ENCODE results near the gene CCDC177.

The CCDC177 gene

GRCh38 chr14:69532561-69533340 lies 41.9 kb downstream of the CCDC177 start:
- H3K4me3 ChIP-seq (ENCODE audit: low read depth, low read length), result no peak overlapping the region
- TF ChIP-seq, protein P1, sequence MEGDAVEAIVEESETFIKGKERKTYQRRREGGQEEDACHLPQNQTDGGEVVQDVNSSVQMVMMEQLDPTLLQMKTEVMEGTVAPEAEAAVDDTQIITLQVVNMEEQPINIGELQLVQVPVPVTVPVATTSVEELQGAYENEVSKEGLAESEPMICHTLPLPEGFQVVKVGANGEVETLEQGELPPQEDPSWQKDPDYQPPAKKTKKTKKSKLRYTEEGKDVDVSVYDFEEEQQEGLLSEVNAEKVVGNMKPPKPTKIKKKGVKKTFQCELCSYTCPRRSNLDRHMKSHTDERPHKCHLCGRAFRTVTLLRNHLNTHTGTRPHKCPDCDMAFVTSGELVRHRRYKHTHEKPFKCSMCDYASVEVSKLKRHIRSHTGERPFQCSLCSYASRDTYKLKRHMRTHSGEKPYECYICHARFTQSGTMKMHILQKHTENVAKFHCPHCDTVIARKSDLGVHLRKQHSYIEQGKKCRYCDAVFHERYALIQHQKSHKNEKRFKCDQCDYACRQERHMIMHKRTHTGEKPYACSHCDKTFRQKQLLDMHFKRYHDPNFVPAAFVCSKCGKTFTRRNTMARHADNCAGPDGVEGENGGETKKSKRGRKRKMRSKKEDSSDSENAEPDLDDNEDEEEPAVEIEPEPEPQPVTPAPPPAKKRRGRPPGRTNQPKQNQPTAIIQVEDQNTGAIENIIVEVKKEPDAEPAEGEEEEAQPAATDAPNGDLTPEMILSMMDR (IDR thresholded peaks at IDR 0.05; ENCODE audit: insufficient read depth, low read depth, low read length, missing control alignments), result no peak
- no peak for DNase-seq (ENCODE audit: low read depth)

- H3K4me3 ChIP-seq (ENCODE audit: low read depth, low read length), result no peak overlapping the region
- TF ChIP-seq, protein P1 (IDR thresholded peaks at IDR 0.05; ENCODE audit: insufficient read depth, low read depth, low read length, missing control alignments), result no peak
- no peak for DNase-seq (ENCODE audit: low read depth)
Measured at GRCh38 chr14:69531135-69531534, 43.5 kb downstream of the CCDC177 start.

DNA sequence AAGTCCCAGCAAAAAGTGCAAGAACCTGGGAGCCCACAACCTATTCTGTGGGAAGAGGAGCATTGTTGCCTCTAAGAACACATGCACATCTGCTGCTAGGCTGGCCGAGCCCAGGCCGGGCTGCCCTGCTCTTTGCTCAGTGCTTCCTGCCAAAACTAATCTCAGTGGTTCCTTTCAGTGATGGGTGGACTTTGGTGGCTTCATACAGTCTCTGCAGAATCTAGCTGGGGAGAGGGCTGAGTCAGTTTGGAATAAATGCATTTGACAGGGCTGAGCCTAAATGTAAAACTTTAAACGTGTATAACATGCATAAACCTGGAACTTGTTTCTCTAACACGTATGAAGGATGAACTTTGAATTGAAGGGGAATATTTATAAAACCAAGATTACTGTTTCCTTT lies 44.6 kb downstream of the CCDC177 start:
- DNase-seq (ENCODE audit: low read depth), result no peak
- TF ChIP-seq, protein P1 (IDR thresholded peaks at IDR 0.05; ENCODE audit: insufficient read depth, low read depth, low read length, missing control alignments), result no peak
- no peak overlapping the region for H3K4me3 ChIP-seq (ENCODE audit: low read depth, low read length)

GRCh38 chr14:69529563-69529962 lies 45.1 kb downstream of the CCDC177 start:
- no peak for DNase-seq (ENCODE audit: low read depth)

DNA sequence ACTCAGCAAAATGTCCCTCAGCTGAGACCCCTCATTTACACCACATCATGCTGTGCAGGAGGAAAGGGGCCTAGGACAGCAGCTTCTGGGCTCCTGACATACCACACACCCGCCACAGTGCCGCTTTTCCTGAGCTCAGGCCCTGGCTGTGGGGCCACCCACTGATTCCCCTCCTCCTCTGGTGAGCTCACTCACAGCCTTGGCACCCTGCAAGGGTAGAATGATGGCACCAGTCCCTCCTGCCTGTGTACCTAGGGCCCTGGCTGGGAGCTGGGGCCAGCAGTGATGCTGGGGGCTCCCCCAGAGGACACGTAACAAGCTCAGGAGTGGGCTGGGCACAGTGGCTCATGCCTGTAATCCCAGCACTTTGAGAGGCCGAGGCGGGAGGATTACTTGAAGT lies 45.7 kb downstream of the CCDC177 start:
- no peak for DNase-seq (ENCODE audit: low read depth)
- TF ChIP-seq, protein P1 (IDR thresholded peaks at IDR 0.05; ENCODE audit: insufficient read depth, low read depth, low read length, missing control alignments), result no peak
- H3K4me3 ChIP-seq (ENCODE audit: low read depth, low read length), result no peak overlapping the region

More at GRCh38 chr14:69529563-69529962, 45.1 kb downstream of the CCDC177 start:
- TF ChIP-seq, protein P1 (IDR thresholded peaks at IDR 0.05; ENCODE audit: insufficient read depth, low read depth, low read length, missing control alignments), result no peak
- H3K4me3 ChIP-seq (ENCODE audit: low read depth, low read length), result no peak overlapping the region

DNA sequence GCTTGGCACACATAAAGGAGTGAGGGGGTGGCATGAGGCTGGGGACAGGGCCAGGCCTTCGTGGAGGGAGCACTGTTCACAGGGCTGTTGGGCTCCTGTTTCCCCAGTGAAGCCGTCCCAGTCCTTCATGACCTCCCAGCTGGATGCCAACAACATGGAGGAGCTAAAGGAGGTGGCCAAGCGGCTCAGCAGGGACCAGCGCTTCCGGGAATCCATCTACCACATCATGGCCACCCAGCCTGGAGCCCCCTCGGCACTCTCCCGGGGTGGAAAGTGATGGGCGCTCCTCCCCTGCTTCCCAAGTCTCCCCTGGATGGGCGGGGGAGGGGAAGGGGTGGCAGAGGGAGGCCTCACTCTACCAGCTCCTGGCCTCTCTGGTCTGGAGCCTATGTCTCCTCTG lies 46.5 kb downstream of the CCDC177 start:
- no peak overlapping the region for H3K4me3 ChIP-seq (ENCODE audit: low read depth, low read length)
- no peak for DNase-seq (ENCODE audit: low read depth)
- TF ChIP-seq, protein P1 (IDR thresholded peaks at IDR 0.05; ENCODE audit: insufficient read depth, low read depth, low read length, missing control alignments), result no peak

DNA sequence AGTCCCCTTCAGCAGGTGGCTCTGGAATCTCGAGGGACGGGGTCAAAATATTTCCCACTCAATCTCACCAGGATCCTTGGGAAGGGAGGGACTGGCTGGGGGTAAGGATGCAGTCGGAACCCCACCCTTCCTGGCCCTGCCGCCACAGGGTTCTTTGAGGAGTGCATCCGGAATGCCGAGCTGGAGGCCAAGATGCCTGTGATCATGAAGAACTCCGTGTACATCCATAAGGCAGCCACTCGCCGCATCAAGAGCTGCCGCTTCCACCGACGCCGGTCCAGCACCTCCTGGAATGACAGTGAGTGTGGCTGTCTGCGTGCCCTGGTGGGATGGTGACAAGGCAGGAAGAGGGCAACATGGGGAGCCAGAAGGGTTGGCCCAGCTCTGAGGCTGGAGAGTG lies 47.0 kb downstream of the CCDC177 start:
- no peak for DNase-seq (ENCODE audit: low read depth)
- TF ChIP-seq, protein P1 (IDR thresholded peaks at IDR 0.05; ENCODE audit: insufficient read depth, low read depth, low read length, missing control alignments), result no peak
- H3K4me3 ChIP-seq (ENCODE audit: low read depth, low read length), result no peak overlapping the region

Data from GM12865 (cell line).